ENCODE results near the gene CCDC112.

Gene CCDC112

DNA sequence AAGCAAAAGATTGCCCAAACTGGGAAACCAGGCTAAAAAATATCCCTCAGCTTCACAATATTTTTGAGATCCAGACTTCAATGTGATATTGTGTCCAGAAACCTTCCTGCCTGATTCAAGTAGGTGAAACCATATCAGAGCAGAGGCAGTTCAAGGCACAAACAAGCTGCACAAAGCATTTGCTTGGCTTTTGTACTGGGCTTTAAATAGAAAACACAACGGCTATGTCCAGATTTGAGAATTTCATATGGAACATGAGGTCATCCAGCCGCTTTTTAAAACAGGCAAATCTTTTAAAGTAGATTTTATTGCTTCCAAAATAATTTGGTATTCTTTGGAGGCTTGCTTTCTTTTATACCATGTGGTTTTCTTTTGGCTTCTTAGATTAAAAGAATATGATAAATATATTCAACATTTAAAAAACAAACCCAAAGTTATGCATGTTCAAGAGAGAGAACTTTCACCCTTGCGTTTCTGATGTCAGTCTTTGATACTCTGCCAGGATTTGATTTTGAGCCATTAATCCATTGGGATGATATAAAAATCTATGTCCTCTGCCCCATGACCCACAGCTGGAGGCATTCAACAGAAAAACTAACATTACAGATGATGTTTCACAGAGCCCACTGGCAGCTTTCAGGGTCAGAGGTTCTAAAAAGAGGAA, 29.0 kb upstream of the CCDC112 start:
- no peak for TF ChIP-seq ZFX (IDR thresholded peaks at IDR 0.05; ENCODE audit: borderline replicate concordance)
- TF ChIP-seq, protein P1, sequence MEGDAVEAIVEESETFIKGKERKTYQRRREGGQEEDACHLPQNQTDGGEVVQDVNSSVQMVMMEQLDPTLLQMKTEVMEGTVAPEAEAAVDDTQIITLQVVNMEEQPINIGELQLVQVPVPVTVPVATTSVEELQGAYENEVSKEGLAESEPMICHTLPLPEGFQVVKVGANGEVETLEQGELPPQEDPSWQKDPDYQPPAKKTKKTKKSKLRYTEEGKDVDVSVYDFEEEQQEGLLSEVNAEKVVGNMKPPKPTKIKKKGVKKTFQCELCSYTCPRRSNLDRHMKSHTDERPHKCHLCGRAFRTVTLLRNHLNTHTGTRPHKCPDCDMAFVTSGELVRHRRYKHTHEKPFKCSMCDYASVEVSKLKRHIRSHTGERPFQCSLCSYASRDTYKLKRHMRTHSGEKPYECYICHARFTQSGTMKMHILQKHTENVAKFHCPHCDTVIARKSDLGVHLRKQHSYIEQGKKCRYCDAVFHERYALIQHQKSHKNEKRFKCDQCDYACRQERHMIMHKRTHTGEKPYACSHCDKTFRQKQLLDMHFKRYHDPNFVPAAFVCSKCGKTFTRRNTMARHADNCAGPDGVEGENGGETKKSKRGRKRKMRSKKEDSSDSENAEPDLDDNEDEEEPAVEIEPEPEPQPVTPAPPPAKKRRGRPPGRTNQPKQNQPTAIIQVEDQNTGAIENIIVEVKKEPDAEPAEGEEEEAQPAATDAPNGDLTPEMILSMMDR (IDR thresholded peaks at IDR 0.05), result no peak
- H3K27ac ChIP-seq, result no peak overlapping the region

DNA sequence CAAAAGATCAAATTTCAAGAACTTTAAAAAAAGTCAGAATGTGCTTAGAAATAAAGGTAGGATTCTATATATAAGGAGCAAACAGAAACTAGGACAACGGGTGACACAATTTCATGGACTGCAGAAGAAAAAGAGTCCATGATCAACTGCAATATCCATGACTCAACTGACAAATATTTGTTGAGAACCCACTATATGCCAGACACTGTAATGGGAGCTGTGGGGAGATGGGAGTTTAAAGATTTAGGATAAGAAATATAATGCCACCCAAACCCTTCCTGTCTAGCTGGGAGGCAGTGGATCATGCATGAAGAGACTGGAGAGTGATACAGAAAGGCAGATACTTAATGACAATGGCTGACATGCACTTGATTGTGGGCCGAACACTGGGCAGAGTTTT, 27.6 kb upstream of the CCDC112 start:
- no peak overlapping the region for H3K27ac ChIP-seq
- TF ChIP-seq, protein P1 (IDR thresholded peaks at IDR 0.05), result no peak
- TF ChIP-seq ZFX (IDR thresholded peaks at IDR 0.05; ENCODE audit: borderline replicate concordance), result no peak

DNA sequence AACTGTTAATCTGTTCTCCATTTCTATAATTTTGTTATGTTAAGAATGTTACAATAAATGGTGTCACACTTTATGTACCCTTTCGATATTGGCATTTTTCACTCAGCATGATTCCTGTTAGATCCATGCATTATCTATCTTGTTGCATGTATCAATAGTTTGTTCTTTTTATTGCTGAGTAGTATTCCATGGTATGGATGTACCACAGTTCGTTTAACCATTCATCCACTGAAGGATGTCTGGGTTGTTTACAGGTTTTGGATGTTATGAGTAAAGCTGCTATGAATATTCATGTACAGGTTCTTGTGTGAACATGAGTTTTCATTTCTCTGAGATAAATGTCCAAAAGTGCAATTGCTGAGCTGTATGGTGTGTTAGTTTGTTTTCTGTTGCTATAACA, 26.3 kb upstream of the CCDC112 start:
- no peak overlapping the region for H3K27ac ChIP-seq
- TF ChIP-seq, protein P1 (IDR thresholded peaks at IDR 0.05), result no peak
- no peak for TF ChIP-seq ZFX (IDR thresholded peaks at IDR 0.05; ENCODE audit: borderline replicate concordance)

DNA sequence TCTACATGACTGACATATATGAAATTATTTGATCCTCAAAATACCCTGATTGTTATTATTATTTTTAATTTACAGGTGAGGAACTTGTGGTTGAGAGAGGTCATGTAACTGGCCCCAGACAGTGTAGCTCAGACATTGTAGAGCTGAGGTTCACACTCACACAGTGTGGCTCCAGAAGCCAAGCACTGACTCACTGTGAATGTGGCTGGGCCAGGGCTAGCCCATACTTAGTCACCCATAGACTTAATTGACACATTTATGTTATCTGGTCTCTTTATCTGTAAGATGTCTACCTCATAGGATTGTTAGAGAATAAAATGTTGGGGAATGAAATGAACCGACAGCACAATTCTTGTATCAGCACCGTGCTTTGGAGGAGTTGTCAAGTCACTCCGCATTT, 24.9 kb upstream of the CCDC112 start:
- no peak overlapping the region for H3K27ac ChIP-seq
- TF ChIP-seq, protein P1 (IDR thresholded peaks at IDR 0.05), result no peak
- no peak for TF ChIP-seq ZFX (IDR thresholded peaks at IDR 0.05; ENCODE audit: borderline replicate concordance)

DNA sequence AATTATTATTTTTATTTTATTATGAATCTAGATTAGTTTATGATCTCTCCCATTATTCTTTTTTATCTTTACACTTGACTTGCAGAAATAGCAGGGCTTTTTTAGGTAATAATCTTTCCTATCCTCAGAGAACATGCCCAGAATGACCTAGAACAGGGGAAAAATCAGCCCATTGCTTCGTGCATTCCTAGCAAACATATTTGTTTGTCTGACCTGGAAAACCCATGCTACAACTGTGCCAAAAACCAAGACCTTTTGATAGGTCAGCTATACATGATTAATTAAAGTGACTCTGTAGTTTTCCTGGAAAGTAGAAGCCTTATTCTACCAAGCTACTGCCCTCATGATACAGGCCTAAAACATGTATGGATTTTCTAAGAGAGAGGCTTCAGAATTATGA, 24.1 kb upstream of the CCDC112 start:
- TF ChIP-seq ZFX (IDR thresholded peaks at IDR 0.05; ENCODE audit: borderline replicate concordance), result no peak
- TF ChIP-seq, protein P1 (IDR thresholded peaks at IDR 0.05), result no peak
- H3K27ac ChIP-seq, result no peak overlapping the region

DNA sequence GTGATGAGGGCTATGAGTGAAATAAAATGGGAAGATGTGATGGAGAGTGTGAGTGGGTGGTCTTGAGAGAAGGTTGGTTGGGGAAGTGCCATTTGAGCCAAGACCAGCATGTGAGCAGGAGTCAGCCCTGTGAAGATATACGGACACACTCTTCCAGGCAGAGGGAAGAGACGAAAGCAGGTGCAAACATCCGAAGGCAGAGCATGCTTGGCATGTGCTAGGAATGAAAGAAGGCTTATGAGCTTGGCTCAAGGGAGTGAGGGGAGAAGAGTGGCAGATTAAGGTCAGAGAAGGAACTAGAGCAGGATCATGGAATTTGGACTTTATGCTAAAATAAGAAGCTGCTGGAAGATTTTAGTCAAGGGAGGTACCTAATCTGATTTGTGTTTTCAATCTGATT, 23.6 kb upstream of the CCDC112 start:
- no peak for TF ChIP-seq ZFX (IDR thresholded peaks at IDR 0.05; ENCODE audit: borderline replicate concordance)
- TF ChIP-seq, protein P1 (IDR thresholded peaks at IDR 0.05), result no peak
- no peak overlapping the region for H3K27ac ChIP-seq

DNA sequence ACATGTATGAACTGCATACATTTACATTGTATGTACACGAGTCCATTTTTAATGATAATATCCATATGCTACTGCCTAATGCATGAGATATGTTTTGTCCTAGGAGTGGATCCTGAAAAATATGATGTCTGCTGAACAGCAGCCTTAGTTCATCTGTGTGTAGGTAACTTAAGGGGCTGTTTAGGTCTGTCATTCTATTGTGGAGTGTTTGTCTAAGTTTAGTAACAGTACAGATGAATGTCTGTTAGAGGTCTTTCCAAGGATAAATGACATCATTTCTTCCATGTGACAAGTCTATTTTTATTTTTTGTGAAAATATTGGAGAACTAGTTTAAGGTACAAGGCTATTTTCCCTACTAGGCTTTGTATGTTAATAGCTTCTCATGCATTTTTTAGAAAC, 22.6 kb upstream of the CCDC112 start:
- TF ChIP-seq ZFX (IDR thresholded peaks at IDR 0.05; ENCODE audit: borderline replicate concordance), result no peak
- TF ChIP-seq, protein P1 (IDR thresholded peaks at IDR 0.05), result no peak
- no peak overlapping the region for H3K27ac ChIP-seq

Data from 22Rv1 (cell line).